Measurements from ENCODE around the gene RAPGEF1. TPM values are rescaled to one million over a fixed set of nuclear protein-coding genes. Genes with fewer than 3 reads are reported as not detected.

Gene RAPGEF1
- total RNA-seq, 2 experiments from 2014 or later, result 91.9 to 92.3 TPM

DNA sequence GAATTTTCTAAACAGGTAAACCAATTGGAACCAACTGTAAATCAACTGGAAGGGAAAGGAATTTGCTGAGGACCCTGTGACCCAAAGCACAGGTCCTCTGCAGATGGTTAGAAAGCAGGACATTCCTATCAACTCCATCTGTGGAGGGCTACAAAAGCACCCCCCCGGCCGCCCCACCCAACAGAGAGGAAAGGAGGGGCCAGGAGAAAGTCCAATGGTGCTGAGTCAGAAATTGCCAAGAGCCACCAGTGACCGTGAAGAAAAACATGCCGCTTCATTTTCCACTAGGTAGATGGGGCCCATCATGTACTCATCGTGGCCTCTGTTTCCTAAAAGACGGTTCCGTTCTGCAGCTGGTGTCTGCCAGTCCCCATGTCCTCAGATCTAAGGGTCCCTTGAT lies 66.3 kb downstream of the RAPGEF1 start:
- H3K27ac Mint-ChIP-seq, result peak overlapping the region; percentile 99
- intact Hi-C loops (cut with micrococcal nuclease), result no loop called here
- peaks cover 13% of the 10 kb centered on the region for H3K36me3 Mint-ChIP-seq
- DNase-seq, result no peak
- no peaks in the 10 kb centered on the region for H3K27me3 Mint-ChIP-seq
- POLR2A ChIA-PET, result interaction anchor here (1.6 to 2.4 kb wide), 2 partner anchors 15 to 36 kb away, joined by 4 to 5 read pairs; no protein-coding TSS in a partner anchor
- H3K4me1 Mint-ChIP-seq (ENCODE audit: low read depth), result peaks cover 97% of the 10 kb centered on the region
- H3K4me3 Mint-ChIP-seq, result peak overlapping the region; percentile 83
- CTCF ChIA-PET, result no interaction called here
- no peaks in the 10 kb centered on the region for H3K9me3 Mint-ChIP-seq

DNA sequence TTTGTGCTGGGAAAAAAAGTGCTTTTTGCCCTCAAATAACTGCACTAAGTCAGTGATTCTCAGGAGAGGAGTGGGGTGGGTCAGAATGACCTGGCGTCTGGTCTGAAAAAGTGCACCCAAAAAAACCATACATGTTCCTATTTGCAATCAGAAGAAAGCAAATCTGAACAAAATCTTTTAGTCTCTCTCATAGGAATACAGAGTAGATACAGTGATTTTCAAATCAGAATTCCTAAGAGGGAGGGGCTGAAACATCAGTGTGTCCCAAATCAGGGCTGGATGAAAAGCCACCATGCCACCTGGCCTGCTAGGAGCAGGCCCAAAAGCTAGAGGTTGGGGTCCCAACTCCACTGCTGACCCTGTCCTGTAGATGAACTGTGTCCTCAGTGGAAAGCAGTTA lies 66.8 kb downstream of the RAPGEF1 start:
- Mint-ChIP-seq H3K36me3 (peaks cover 13% of the 10 kb centered on the region), H3K27ac (peak overlapping the region; percentile 99), H3K4me3 (peak overlapping the region; percentile 83), H3K27me3 (no peaks in the 10 kb centered on the region), H3K9me3 (no peaks in the 10 kb centered on the region), H3K4me1 (ENCODE audit: low read depth) (peaks cover 96% of the 10 kb centered on the region)
- POLR2A ChIA-PET, result interaction anchor here (1.1 to 2.4 kb wide), 3 partner anchors 15 to 56 kb away, joined by 3 to 5 read pairs (median 4); no protein-coding TSS in a partner anchor
- intact Hi-C loops (cut with micrococcal nuclease), result no loop called here
- no peak for DNase-seq
- CTCF ChIA-PET, result interaction anchor here (0.9 to 1.6 kb wide), 2 partner anchors 36 to 38 kb away, joined by 4 read pairs; no protein-coding TSS in a partner anchor

DNA sequence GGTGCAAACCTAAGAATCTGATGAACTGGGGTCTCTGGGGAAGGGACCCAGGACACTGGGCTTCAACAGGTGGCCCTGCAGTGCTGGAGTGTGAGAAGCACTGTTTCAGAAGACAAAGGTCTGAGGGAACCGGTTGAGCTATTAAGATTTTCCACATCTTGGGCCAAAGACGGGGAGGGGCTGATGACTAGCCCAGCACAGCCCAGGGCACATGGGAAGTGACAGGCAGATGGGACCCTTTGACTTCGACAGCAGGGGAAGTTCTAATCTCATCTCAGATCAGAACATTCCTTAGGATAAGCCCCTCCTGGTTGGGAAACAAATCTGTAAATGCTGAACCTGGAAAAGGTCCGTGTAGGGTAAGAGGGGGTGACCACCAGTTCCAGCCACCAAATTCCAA lies 67.4 kb downstream of the RAPGEF1 start:
- H3K9me3 Mint-ChIP-seq, result no peaks in the 10 kb centered on the region
- intact Hi-C loops (cut with micrococcal nuclease), result no loop called here
- CTCF ChIA-PET, result interaction anchor here (0.8 to 1.6 kb wide), 4 partner anchors 36 to 68 kb away, joined by 3 to 4 read pairs (median 4); no protein-coding TSS in a partner anchor
- H3K36me3 Mint-ChIP-seq, result peaks cover 13% of the 10 kb centered on the region
- peak overlapping the region; percentile 99 for H3K27ac Mint-ChIP-seq
- no peaks in the 10 kb centered on the region for H3K27me3 Mint-ChIP-seq
- H3K4me3 Mint-ChIP-seq, result no peak overlapping the region
- DNase-seq, result peak; percentile 46
- POLR2A ChIA-PET, result interaction anchor here (1.1 to 2.4 kb wide), 3 partner anchors 14 to 56 kb away, joined by 3 to 5 read pairs (median 4); no protein-coding TSS in a partner anchor
- H3K4me1 Mint-ChIP-seq (ENCODE audit: low read depth), result peaks cover 96% of the 10 kb centered on the region

DNA sequence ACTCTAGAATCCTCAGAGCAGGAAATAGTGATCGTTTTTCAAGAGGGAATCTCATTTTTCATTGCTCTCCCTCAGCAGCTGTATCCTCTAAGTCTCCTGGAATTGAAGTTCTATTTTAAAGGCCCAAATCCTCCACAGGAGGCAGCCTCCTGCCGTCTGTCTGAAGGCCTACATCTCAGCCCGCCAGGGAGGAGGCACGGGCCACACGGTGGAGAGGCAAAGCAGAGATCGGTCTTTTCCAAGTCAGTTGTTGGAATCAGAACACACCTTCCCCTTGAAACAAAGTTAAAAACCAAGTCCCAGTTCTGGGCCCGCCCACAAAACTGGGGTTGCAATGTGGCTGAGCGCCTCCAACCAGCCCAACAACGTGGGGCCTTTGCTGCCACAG lies 68.7 kb downstream of the RAPGEF1 start:
- no peaks in the 10 kb centered on the region for H3K9me3 Mint-ChIP-seq
- peaks cover 16% of the 10 kb centered on the region for H3K36me3 Mint-ChIP-seq
- POLR2A ChIA-PET, result no interaction called here
- H3K27me3 Mint-ChIP-seq, result no peaks in the 10 kb centered on the region
- DNase-seq, result no peak
- peaks cover 96% of the 10 kb centered on the region for H3K4me1 Mint-ChIP-seq (ENCODE audit: low read depth)
- H3K4me3 Mint-ChIP-seq, result peak overlapping the region; percentile 50
- intact Hi-C loops (cut with micrococcal nuclease), result no loop called here
- peak overlapping the region; percentile 99 for H3K27ac Mint-ChIP-seq
- CTCF ChIA-PET, result interaction anchor here (0.9 to 3.8 kb wide), 2 partner anchors 61 to 68 kb away, joined by 4 to 19 read pairs; no protein-coding TSS in a partner anchor

DNA sequence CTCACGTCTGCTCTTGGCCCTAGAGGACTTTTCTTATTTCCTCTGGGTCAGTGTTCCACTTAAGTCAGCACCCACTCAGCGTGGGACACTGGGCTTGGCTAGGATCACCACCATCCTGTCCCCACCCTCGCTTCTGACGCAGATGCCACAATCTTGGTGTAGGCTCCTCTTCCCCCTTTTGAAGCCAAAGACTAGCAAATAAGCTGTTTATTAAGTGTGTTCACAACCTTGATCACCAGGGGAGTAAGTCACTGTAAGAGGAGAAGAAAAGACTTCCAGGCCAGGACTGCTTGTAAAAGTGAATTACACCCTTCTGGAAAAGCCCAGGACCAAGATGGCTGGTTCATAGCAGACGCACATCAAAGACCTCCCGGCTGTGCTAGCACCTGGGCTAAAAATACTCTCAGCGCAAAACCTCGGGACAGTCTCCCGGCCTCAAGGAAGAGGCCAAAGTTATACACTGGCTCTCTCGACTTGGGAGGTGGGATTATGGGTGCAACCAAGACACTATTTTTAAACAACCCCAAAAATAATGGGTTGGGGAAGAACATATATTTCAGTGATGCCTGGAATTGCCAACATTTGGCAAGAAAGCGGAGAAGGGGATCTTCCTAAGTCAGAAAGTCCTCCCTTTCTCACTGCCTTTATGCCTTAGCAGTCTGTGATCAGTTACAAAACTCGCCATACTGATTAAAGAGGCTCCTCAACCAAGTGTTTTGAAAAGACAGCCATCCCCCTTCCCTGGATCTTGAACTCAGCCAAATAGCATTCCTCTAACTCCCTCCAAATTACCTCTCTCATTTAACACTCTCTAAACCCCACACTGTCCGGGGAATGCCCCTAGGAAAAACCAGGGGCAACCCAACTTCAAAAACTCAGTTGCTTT lies 69.4 kb downstream of the RAPGEF1 start:
- Mint-ChIP-seq H3K4me3 (peak overlapping the region; percentile 50), H3K4me1 (ENCODE audit: low read depth) (peaks cover 96% of the 10 kb centered on the region), H3K27me3 (no peaks in the 10 kb centered on the region), H3K27ac (peak overlapping the region; percentile 99), H3K9me3 (no peaks in the 10 kb centered on the region), H3K36me3 (peaks cover 19% of the 10 kb centered on the region)
- POLR2A ChIA-PET, result interaction anchor here (3.1 to 5.4 kb wide), 4 partner anchors 7 to 62 kb away, joined by 24 to 76 read pairs (median 42); no protein-coding TSS in a partner anchor
- peak; percentile 56 for DNase-seq
- CTCF ChIA-PET, result interaction anchor here (0.9 to 3.8 kb wide), 6 partner anchors 8 to 70 kb away, joined by 4 to 19 read pairs (median 10); no protein-coding TSS in a partner anchor
- intact Hi-C loops (cut with micrococcal nuclease), result no loop called here

DNA sequence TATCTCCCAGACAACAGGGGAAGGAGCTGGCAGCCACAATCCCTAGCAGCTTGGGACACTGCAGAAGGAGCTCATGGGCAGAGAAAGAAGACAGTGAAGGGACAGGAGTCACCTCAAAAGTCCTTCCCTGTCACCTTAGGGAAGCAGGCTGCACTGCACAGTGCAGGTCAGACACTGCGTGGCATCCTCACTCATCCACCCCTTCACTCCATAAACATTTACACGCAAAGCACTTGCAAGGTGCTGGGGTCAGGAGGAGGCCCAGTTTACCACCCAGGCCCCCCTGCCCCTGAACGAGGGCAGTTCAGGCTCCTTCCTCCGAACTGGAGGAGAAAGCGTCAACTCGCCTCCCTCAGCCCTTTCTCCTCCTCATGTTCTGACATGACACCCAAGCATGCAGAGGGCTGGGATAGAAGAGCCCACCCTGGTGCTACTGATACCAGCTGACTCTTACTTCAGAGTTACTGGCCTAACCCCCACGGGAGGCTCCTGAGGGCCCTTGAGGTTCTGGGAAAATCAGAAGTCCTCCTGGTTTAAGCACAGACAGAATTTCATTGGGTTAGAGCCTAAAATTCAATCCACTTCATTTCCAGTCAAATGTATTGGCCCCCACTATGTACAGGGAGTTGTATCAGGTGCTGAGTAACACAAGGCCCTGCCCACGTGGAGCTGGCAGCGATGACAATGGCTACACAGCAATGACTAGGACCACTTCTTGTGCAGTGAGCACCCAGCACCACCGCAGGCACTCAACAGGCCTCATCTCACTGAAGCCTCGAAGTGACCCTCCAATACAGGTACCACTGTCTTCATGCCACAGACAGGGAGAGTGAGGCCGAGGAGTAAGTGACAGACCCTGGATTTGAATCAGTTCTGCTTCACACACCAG lies 70.4 kb downstream of the RAPGEF1 start:
- DNase-seq, result peak; percentile 84
- peak overlapping the region; percentile 99 for H3K27ac Mint-ChIP-seq
- peaks cover 21% of the 10 kb centered on the region for H3K36me3 Mint-ChIP-seq
- H3K4me3 Mint-ChIP-seq, result peak overlapping the region; percentile 67
- ChIA-PET CTCF (interaction anchor here (0.6 to 4.0 kb wide), 13 partner anchors 8 to 78 kb away, joined by 3 to 26 read pairs (median 7); no protein-coding TSS in a partner anchor), POLR2A (interaction anchor here (0.7 to 5.4 kb wide), 8 partner anchors 8 to 69 kb away, joined by 3 to 76 read pairs (median 26); no protein-coding TSS in a partner anchor)
- H3K27me3 Mint-ChIP-seq, result no peaks in the 10 kb centered on the region
- no peaks in the 10 kb centered on the region for H3K9me3 Mint-ChIP-seq
- peaks cover 93% of the 10 kb centered on the region for H3K4me1 Mint-ChIP-seq (ENCODE audit: low read depth)
- intact Hi-C loops (cut with micrococcal nuclease), result loop anchor here (2.0 to 10.0 kb wide), 6 partner anchors 19 to 685 kb away; partner anchors contain the start of genes PRRC2B and SETX

DNA sequence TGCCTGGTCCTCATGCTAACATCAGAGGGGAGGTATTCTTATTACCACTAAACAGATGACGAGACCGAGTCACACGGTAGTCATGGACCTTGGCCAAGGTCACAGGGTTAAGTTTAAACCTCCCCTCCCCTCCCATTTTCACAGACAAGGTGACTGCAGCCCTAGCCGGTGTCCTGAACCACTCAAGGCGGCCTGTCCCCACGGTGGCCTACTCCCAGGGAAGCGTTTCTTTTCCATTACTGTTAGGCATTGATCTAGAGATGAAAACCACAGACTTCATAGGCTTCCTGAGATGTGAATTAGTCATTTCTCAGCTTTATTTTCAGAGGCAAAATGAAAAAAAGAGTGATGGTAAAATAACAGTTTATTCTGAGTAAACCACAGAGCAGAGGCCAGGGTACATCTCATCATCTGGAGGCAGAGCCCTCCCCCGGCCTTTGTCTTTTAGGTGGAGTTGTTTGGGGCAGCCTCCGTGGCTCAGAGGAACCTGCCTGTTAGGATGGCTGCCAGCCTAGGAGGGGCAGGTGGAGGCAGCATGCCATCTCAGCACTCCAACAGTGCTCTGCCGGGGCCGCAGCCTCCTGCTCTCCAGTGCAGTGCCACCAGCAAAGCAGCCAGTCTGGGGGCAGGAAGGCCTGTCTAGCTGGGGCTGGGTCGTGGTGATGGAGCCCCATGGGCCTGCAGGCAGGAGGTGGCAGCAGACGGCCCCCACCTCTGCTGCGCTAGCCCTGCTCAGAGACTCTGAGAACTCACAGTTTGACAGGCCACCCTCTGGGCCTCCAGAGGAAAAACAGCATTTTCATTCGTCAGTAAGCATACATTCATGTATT lies 71.2 kb downstream of the RAPGEF1 start:
- Mint-ChIP-seq H3K27me3 (no peaks in the 10 kb centered on the region), H3K36me3 (peaks cover 21% of the 10 kb centered on the region), H3K9me3 (no peaks in the 10 kb centered on the region), H3K27ac (peak overlapping the region; percentile 99), H3K4me3 (peak overlapping the region; percentile 67), H3K4me1 (ENCODE audit: low read depth) (peaks cover 94% of the 10 kb centered on the region)
- DNase-seq, result peak; percentile 86
- ChIA-PET CTCF (interaction anchor here (0.6 to 4.0 kb wide), 15 partner anchors 9 to 77 kb away, joined by 3 to 26 read pairs (median 6); no protein-coding TSS in a partner anchor), POLR2A (interaction anchor here (0.6 to 5.4 kb wide), 12 partner anchors 9 to 70 kb away, joined by 3 to 76 read pairs (median 10); no protein-coding TSS in a partner anchor)
- intact Hi-C loops (cut with micrococcal nuclease), result loop anchor here (1.0 to 10.0 kb wide), 12 partner anchors 10 to 686 kb away; partner anchors contain the start of genes PRRC2B and SETX

DNA sequence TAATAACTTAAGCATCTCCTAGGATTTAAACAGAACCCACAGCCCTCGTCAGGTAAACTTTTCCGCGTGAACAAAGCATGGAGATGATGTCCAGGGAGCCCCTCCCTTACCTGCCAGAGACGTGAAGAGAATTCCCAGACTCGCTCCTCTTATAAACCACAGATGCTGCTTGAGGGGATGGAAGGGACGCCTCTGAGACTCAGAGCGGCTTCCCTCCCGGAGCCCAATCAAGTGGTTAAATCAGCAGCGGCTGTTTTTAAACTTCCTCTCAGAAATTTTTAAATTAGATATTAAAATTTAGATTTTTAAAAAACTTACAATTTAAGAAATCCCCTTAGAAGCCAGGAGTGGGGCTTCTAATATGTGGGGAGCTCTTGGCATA lies 71.8 kb downstream of the RAPGEF1 start:
- POLR2A ChIA-PET, result interaction anchor here (0.6 to 5.4 kb wide), 11 partner anchors 10 to 71 kb away, joined by 3 to 76 read pairs (median 11); no protein-coding TSS in a partner anchor
- DNase-seq, result peak; percentile 29
- intact Hi-C loops (cut with micrococcal nuclease), result loop anchor here (1.0 to 10.0 kb wide), 12 partner anchors 10 to 687 kb away; partner anchors contain the start of genes PRRC2B and SETX

DNA sequence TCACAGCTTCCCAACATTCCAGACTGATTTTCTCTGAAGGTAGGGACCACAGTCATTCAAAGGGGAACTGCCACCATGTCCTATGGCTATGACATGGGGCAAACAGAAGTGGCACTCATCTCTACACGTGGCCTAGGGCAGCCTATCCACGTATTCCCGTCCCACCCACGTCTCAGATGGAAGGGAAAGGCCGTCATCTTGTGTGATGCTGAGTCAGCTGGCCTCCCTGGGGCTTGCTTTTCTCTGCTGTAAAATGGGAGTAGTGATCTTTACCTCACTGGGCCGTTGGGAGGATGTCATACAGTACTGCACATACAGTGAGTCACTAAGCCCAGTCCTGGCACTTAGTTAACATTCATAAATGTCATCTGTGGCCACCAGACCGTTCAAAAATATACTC lies 72.3 kb downstream of the RAPGEF1 start:
- Mint-ChIP-seq H3K4me3 (peak overlapping the region; percentile 77), H3K27ac (peak overlapping the region; percentile 99), H3K9me3 (no peaks in the 10 kb centered on the region), H3K4me1 (ENCODE audit: low read depth) (peaks cover 94% of the 10 kb centered on the region), H3K36me3 (peaks cover 20% of the 10 kb centered on the region), H3K27me3 (no peaks in the 10 kb centered on the region)
- intact Hi-C loops (cut with micrococcal nuclease), result loop anchor here (1.0 to 10.0 kb wide), 8 partner anchors 9 to 687 kb away; partner anchors contain the start of genes PRRC2B and SETX
- peak; percentile 94 for DNase-seq
- ChIA-PET CTCF (interaction anchor here (1.1 to 4.0 kb wide), 10 partner anchors 10 to 73 kb away, joined by 3 to 26 read pairs (median 8); no protein-coding TSS in a partner anchor), POLR2A (interaction anchor here (0.6 to 5.4 kb wide), 13 partner anchors 10 to 72 kb away, joined by 3 to 76 read pairs (median 8); no protein-coding TSS in a partner anchor)

More for the DNA sequence above, 71.8 kb downstream of the RAPGEF1 start:
- Mint-ChIP-seq H3K27ac (peak overlapping the region; percentile 99), H3K9me3 (no peaks in the 10 kb centered on the region), H3K36me3 (peaks cover 20% of the 10 kb centered on the region), H3K27me3 (no peaks in the 10 kb centered on the region), H3K4me1 (ENCODE audit: low read depth) (peaks cover 94% of the 10 kb centered on the region), H3K4me3 (peak overlapping the region; percentile 77)
- CTCF ChIA-PET, result interaction anchor here (1.1 to 4.0 kb wide), 13 partner anchors 10 to 76 kb away, joined by 3 to 26 read pairs (median 7); no protein-coding TSS in a partner anchor

DNA sequence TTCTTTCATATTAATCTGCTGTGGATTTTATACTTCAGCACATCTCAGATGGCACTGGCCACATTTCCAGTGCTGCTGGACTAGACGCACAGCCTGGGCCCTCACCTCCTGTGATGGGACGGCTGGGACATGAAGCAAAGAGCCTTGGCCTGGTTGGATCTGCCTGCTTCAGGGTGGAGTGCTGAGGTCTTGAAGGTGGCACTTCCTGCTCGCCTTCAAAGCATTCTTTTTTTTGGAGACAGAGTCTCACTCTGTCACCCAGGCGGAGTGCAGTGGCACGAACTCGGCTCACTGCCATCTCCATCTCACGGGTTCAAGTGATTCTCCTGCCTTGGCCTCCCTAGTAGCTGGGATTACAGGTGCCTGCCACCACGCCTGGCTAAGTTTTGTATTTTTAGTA lies 73.1 kb downstream of the RAPGEF1 start:
- H3K36me3 Mint-ChIP-seq, result peaks cover 21% of the 10 kb centered on the region
- H3K27ac Mint-ChIP-seq, result peak overlapping the region; percentile 99
- POLR2A ChIA-PET, result interaction anchor here (0.8 to 5.4 kb wide), 8 partner anchors 9 to 66 kb away, joined by 3 to 76 read pairs (median 26); no protein-coding TSS in a partner anchor
- H3K4me3 Mint-ChIP-seq, result peak overlapping the region; percentile 77
- DNase-seq, result peak; percentile 57
- CTCF ChIA-PET, result interaction anchor here (1.2 to 4.0 kb wide), 6 partner anchors 14 to 74 kb away, joined by 4 to 15 read pairs (median 6); no protein-coding TSS in a partner anchor
- H3K27me3 Mint-ChIP-seq, result no peaks in the 10 kb centered on the region
- intact Hi-C loops (cut with micrococcal nuclease), result loop anchor here (1.0 to 10.0 kb wide), 8 partner anchors 8 to 688 kb away; partner anchors contain the start of genes PRRC2B and SETX
- peaks cover 91% of the 10 kb centered on the region for H3K4me1 Mint-ChIP-seq (ENCODE audit: low read depth)
- H3K9me3 Mint-ChIP-seq, result no peaks in the 10 kb centered on the region
